RWPE2 (cell line): ENCODE results near the gene CUTA.
"Not testable (repeated sequence)": the region's sequence is repeated elsewhere in the genome, so short reads cannot be mapped to it uniquely, and the experiment has no call there.

Experiments used
- ATAC-seq: fragments of 200-7000 bp; cut with Tn5 transposase; 3 replicates; pipeline ENCODE4 v1.9.1; 2021; ENCODE audit warnings: low read depth
- DNase-seq: peaks from one replicate; pipeline ENCODE4 v3.0.0-alpha.2; 2020; ENCODE audit warnings: low spot score
- H3K27ac ChIP-seq: fragments of 450-650 bp; 2 replicates; pipeline ENCODE4 v1.5.1; 2017; ENCODE audit warnings: mild to moderate bottlenecking; ENCODE audit not compliant: poor library complexity, severe bottlenecking
- H3K27me3 ChIP-seq: fragments of 250-450 bp; sonication (Bioruptor Pico); 2 replicates; pipeline ENCODE4 v1.5.1; 2021; ENCODE audit warnings: mild to moderate bottlenecking, moderate library complexity; ENCODE audit not compliant: insufficient read depth, poor library complexity, severe bottlenecking
- H3K36me3 ChIP-seq: fragments of 250-450 bp; sonication (Bioruptor Pico); 2 replicates; pipeline ENCODE4 v1.5.1; 2020; ENCODE audit warnings: low read depth, mild to moderate bottlenecking, moderate library complexity
- H3K4me1 ChIP-seq: fragments of 250-450 bp; sonication (Bioruptor Pico); 2 replicates; pipeline ENCODE4 v1.5.1; 2021; ENCODE audit warnings: mild to moderate bottlenecking, moderate library complexity; ENCODE audit not compliant: insufficient read depth, poor library complexity, severe bottlenecking
- H3K4me3 ChIP-seq: fragments of 250-450 bp; sonication (Bioruptor Pico); 2 replicates; pipeline ENCODE4 v1.5.1; 2021; ENCODE audit warnings: mild to moderate bottlenecking, moderate library complexity; ENCODE audit not compliant: severe bottlenecking
- H3K9me3 ChIP-seq: fragments of 250-450 bp; sonication (Bioruptor Pico); 2 replicates; pipeline ENCODE4 v1.5.1; 2021; ENCODE audit warnings: mild to moderate bottlenecking, moderate library complexity; ENCODE audit not compliant: severe bottlenecking
- CTCF ChIP-seq: fragments of 450-650 bp; IDR thresholded peaks from one replicate; pipeline ENCODE4 v1.5.1; 2017; ENCODE audit warnings: mild to moderate bottlenecking, moderate library complexity; ENCODE audit not compliant: poor library complexity, severe bottlenecking

CUTA gene

DNA sequence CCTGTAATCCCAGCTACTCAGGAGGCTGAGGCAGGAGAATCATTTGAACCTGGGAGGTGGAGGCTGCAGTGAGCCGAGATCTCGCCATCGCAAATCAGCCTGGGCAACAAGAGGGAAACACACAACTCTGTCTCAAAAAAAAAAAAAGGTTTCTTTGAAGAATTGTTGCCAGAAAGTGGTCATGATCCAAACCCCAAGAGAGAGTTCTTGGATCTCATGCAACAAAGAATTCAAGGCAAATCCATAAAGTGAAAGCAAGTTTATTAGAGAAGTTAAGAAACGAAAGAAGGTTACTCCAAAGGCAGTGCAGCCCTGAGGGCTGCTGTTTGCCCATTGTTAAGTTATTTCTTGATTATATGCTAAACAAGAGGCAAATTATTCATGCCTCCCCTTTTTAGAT, 40.7 kb downstream of the CUTA start:
- Histone ChIP-seq H3K4me1 (peaks cover 23% of the 10 kb centered on the region), H3K4me3 (no peak overlapping the region), H3K9me3 (no peaks in the 10 kb centered on the region), H3K36me3 (no peaks in the 10 kb centered on the region), H3K27ac (no peak overlapping the region), H3K27me3 (no peaks in the 10 kb centered on the region)
- no peak for TF ChIP-seq CTCF
- DNase-seq (no peak), ATAC-seq (no peak)

- Histone ChIP-seq H3K36me3 (no peaks in the 10 kb centered on the region), H3K9me3 (no peaks in the 10 kb centered on the region), H3K4me1 (peaks cover 23% of the 10 kb centered on the region), H3K4me3 (no peak overlapping the region), H3K27me3 (no peaks in the 10 kb centered on the region), H3K27ac (peak overlapping the region; percentile 43)
- ATAC-seq: peak; percentile 89
- peak; percentile 73 for DNase-seq
- no peak for TF ChIP-seq CTCF
Observed at GRCh38 chr6:33375143-33375671, 42.7 kb downstream of the CUTA start.

DNA sequence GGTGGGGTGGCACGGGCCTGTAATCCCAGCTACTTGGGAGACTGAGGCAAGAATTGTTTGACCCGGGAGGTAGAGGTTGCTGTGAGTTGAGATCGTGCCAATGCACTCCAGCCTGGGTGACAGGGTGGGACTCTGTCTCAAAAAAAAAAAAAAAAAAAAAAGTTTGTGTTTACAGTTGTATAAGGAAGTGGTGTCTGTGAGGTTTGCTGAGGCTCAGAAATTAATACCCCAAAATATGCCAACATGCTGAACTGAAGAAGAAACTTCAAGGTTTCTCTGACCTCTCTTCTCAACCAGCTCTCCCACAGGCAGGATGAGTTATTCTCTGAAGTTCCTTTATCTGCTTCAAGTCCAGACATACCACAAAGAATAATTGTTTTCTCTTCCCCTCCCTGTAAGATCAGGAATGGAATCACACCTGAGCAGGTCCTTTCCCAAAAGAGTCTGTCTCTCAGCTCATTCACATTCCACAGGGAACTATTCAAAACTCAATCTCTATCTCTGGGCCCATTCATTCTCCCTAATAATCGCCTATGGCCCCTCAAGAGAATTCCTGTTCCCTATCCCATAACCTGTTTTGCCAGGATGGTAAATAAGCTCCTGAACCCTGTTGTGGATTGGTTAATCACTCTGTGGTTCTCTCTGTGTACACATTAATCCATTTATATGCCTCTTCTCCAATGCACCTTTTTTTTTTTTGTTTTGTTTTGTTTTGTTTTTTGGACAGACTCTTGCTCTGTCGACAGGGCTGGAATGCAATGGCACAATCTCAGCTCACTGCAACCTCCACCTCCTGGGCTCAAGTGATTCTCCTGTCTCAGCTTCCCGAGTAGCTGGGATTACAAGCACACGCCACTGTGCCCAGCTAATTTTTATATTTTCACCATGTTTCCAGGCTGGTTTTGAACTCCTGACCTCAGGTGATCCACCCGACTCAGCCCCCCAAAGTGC, 43.7 kb downstream of the CUTA start:
- no peaks in the 10 kb centered on the region for H3K9me3 ChIP-seq
- TF ChIP-seq CTCF: no peak
- no peak; the same call in 2 of the 3 replicates for ATAC-seq
- no peaks in the 10 kb centered on the region for H3K27me3 ChIP-seq
- no peak for DNase-seq
- no peak overlapping the region for H3K4me3 ChIP-seq
- peaks cover 23% of the 10 kb centered on the region for H3K4me1 ChIP-seq
- H3K36me3 ChIP-seq: no peaks in the 10 kb centered on the region
- H3K27ac ChIP-seq: peak overlapping the region; percentile 43

DNA sequence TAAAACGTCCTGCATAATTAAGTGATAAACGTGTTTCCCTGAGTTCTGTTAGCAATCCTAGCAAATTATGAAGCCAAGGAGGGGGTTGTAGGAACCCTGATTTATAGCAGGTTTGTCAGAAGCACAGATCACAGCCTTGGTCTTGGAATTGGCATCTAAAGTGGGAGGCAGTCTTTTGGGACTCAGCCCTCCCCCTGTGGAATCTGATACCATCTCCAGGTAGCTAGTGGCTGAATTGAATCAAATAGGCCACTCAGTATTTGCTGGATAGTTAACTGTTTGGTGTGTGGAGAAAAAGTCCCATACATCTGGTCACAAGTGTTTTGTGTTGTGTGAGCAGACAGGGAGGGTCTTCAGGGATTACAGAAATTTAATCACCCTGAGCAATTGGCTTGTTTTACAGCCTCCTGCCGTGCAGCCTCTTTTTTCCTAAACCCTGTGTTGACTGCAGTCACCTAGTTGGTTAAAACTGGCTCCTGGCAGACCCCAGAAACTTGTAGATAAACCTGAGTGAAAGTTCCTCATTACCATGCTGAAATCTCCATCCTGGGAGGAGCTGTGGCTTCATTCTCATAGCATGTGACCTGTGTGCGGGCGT, 45.3 kb downstream of the CUTA start:
- H3K27ac ChIP-seq: no peak overlapping the region
- DNase-seq (no peak), ATAC-seq (no peak)

GRCh38 chr6:33371901-33372300, 46.0 kb downstream of the CUTA start:
- H3K27ac ChIP-seq, DNase-seq, H3K4me3 ChIP-seq, ATAC-seq, H3K27me3 ChIP-seq, H3K9me3 ChIP-seq, H3K36me3 ChIP-seq: not testable (repeated sequence)
- H3K4me1 ChIP-seq: peaks cover 23% of the 10 kb centered on the region

More for the DNA sequence above, 45.3 kb downstream of the CUTA start:
- Histone ChIP-seq H3K4me1 (peaks cover 23% of the 10 kb centered on the region), H3K4me3 (no peak overlapping the region), H3K9me3 (no peaks in the 10 kb centered on the region), H3K27me3 (no peaks in the 10 kb centered on the region), H3K36me3 (no peaks in the 10 kb centered on the region)
- TF ChIP-seq CTCF: no peak

DNA sequence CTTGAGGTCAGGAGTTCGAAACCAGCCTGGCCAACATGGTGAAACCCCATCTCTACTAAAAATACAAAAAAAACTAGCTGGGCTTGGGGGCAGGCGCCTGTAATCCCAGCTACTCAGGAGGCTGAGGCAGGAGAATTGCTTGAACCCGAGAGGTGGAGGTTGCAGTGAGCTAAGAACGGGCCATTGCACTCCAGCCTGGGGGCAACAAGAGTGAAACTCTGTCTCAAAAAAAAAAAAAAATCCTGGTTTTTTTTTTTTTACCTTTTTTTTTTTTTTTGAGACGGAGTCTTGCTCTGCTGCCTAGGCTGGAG, 50.2 kb downstream of the CUTA start:
- not testable (repeated sequence) for H3K4me1 ChIP-seq, H3K36me3 ChIP-seq, H3K4me3 ChIP-seq, H3K27me3 ChIP-seq, H3K27ac ChIP-seq, DNase-seq, H3K9me3 ChIP-seq, ATAC-seq
